ENCODE measurements around the gene NKX2-3. TPM values are rescaled to one million over a fixed set of nuclear protein-coding genes. Genes with fewer than 3 reads are reported as not detected.

NKX2-3 gene
- total and polyA plus RNA-seq, 7 experiments from 2014 or later, result not detected

DNA sequence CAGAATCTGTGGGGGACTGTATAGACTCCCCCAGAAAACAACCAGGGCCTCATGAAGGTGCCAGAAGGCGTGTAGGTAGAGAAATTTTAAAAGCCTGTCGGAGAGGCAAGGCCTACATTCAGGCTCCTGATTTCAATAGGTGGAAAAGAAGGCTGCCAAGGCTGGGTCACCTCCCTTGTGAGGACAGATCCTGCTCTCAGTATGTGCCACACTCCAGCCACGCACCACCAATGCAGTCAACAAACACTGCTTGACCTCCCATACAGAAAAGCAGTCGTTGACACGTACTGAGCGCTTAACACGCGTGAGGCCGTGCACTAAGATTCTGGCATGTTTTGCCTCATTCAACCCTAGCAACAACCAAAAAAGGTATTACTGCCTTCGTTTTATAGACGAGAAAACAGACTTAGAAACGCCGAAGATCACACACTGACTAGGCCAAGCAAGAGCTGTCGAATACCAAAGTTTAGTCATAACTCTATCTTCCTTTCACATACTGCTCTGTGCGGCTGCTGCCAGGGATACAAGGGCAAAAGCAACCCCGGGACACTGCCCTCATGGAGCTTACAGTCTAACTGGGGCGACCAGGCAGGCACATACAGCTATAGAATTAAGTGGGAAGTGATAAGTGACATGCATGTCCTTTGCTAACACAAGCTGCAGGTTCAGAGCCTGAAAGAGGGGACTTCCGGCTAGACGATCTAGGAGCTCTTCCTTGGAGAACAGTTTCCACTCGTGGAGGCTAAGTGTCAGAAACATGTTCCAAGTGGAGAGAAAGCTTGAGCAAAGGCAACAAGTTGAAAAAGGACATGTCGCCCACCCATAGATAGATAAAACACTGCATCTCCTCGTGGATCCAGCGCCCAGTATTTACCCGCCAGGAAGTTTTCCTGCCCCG lies 797 bp upstream of the NKX2-3 start:
- Histone ChIP-seq H3K36me3 (ENCODE audit: control insufficient read depth in 2 of 3, insufficient read depth in 3 of 3, low read length in 3 of 3) (no peaks in the 10 kb centered on the region), H3K4me3 (ENCODE audit: low read length) (no peak overlapping the region), H3K4me1 (ENCODE audit: control insufficient read depth in 2 of 2, insufficient read depth in 2 of 2, low read length in 2 of 2) (peaks cover 0 to 10% of the 10 kb centered on the region in 2 donors), H3K27ac (ENCODE audit: low read depth, low read length) (no peak overlapping the region), H3K9me3 (ENCODE audit: control insufficient read depth in 2 of 3, low read length in 3 of 3) (no peaks in the 10 kb centered on the region), H3K27me3 (ENCODE audit: control insufficient read depth in 2 of 2, insufficient read depth in 2 of 2, low read length in 2 of 2) (peaks cover 5 to 30% of the 10 kb centered on the region in 2 donors)
- ChIA-PET POLR2A (no interaction called here), CTCF (no interaction called here)
- no peak for DNase-seq
- Mint-ChIP-seq H3K9me3 (peaks cover 0 to 5% (median 0%) of the 10 kb centered on the region in 11 donors), H3K27ac (no peak overlapping the region), H3K4me3 (peak overlapping the region; percentile 18 to 70 (median 52)), H3K4me1 (peaks cover 33 to 67% (median 48%) of the 10 kb centered on the region in 7 donors), H3K27me3 (peaks cover 72 to 92% (median 83%) of the 10 kb centered on the region in 5 donors), H3K36me3 (peaks cover 0 to 6% (median 4%) of the 10 kb centered on the region in 5 donors)
- intact Hi-C loops (cut with micrococcal nuclease), result loop anchor here in 1 of 2 donors (5.0 kb wide), 1 partner anchor 300 kb away; no protein-coding TSS in a partner anchor
- ATAC-seq, result no peak

DNA sequence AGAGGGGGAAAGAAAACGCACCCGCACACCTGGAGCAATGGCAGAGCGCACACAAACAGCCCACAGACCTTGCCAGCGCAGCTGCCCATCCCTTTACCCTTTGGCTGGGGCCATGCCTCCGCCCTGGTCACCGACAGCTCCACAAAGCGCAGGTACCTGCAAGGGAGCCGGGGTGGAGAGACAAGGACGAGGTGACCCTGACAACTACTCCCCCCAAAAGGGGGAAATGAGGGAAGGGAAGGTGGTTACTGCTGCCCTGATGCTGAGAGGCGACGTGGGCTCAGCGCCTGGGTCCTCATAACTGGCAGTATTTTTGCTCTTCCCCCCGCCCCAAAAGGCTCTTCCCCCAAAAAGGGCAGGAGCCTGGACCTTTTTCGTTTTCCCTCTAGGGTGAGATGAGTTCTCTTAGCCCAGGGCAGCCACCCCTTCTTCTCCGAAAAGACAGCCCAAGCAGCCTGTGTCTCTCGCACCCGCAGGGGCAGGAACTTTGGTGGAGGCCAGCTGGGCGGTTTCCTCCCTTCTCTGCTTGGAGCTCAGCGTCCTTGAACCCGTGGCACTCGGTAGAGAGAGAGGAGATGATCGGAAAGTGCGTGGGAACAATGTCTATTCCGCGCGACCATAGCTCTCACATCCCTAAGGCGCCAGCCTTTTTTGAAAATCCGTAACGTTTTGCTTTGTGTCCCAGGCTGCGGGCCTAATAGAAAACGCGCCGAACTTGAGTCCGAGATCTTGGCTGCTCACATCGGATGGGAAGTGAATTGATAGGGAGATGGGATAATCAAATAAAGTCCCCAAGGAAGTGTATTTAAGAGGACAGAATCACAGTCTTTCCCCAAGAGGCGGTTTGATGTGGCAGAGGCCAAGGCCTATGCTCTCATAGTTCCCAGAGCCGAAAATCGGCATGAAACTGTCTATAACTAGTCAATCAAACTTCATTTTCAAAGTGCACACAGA lies 1.0 kb downstream of the NKX2-3 start:
- Histone ChIP-seq H3K9me3 (ENCODE audit: control insufficient read depth in 2 of 3, low read length in 3 of 3) (no peaks in the 10 kb centered on the region), H3K36me3 (ENCODE audit: control insufficient read depth in 2 of 3, insufficient read depth in 3 of 3, low read length in 3 of 3) (no peaks in the 10 kb centered on the region), H3K4me3 (ENCODE audit: low read length) (no peak overlapping the region), H3K4me1 (ENCODE audit: control insufficient read depth in 2 of 2, insufficient read depth in 2 of 2, low read length in 2 of 2) (peaks cover 0 to 10% of the 10 kb centered on the region in 2 donors), H3K27ac (ENCODE audit: low read depth, low read length) (no peak overlapping the region), H3K27me3 (ENCODE audit: control insufficient read depth in 2 of 2, insufficient read depth in 2 of 2, low read length in 2 of 2) (peaks cover 5 to 30% of the 10 kb centered on the region in 2 donors)
- CTCF ChIA-PET, result no interaction called here
- no peak for ATAC-seq
- Mint-ChIP-seq H3K27me3 (peaks cover 72 to 94% (median 85%) of the 10 kb centered on the region in 5 donors), H3K4me3 (peak overlapping the region in 9 of 10 donors; percentile 23 to 68 (median 56)), H3K27ac (peak overlapping the region in 1 of 9 donors; percentile 63), H3K9me3 (peaks cover 0 to 5% (median 0%) of the 10 kb centered on the region in 11 donors), H3K36me3 (peaks cover 0 to 6% (median 4%) of the 10 kb centered on the region in 5 donors), H3K4me1 (peaks cover 31 to 59% (median 54%) of the 10 kb centered on the region in 7 donors)
- intact Hi-C loops (cut with micrococcal nuclease), result loop anchor here in 1 of 2 donors (5.0 kb wide), 1 partner anchor 301 kb away; no protein-coding TSS in a partner anchor
- DNase-seq, result no peak
- POLR2A ChIA-PET, result no interaction called here

DNA sequence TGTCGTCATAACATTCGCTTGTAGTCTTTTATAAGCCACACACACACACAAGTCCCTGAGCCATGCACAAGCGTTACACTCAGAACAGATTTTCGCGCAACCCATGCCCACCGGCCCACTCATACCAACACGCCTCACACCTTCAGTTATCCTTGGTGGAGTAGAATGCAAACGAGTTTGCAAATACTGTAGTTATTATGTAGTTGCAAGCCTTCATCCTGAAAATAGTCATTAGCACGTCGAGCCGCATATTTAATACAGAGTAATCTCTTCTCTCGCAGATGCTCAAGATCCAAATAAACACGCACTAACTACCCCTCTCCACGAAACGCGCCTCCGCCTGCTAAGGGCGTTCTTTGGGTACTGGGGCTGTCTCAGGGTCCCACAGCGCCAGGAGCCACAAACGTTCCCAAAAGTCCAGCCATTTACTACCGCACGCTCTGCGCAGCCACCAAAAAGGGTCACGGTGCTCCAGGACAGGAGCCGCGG lies 1.8 kb downstream of the NKX2-3 start:
- POLR2A ChIA-PET, result no interaction called here
- DNase-seq (no peak), ATAC-seq (no peak)
- peaks cover 0 to 6% (median 4%) of the 10 kb centered on the region in 5 donors for H3K36me3 Mint-ChIP-seq
- H3K27ac ChIP-seq (ENCODE audit: low read depth, low read length), result no peak overlapping the region
- no peaks in the 10 kb centered on the region for H3K9me3 ChIP-seq (ENCODE audit: control insufficient read depth in 2 of 3, low read length in 3 of 3)
- H3K27ac Mint-ChIP-seq, result peak overlapping the region in 1 of 9 donors; percentile 63
- H3K36me3 ChIP-seq (ENCODE audit: control insufficient read depth in 2 of 3, insufficient read depth in 3 of 3, low read length in 3 of 3), result no peaks in the 10 kb centered on the region
- H3K4me1 Mint-ChIP-seq, result peaks cover 25 to 52% (median 47%) of the 10 kb centered on the region in 7 donors
- H3K4me3 ChIP-seq (ENCODE audit: low read length), result no peak overlapping the region
- peak overlapping the region in 9 of 10 donors; percentile 23 to 65 (median 56) for H3K4me3 Mint-ChIP-seq
- peaks cover 5 to 24% of the 10 kb centered on the region in 2 donors for H3K27me3 ChIP-seq (ENCODE audit: control insufficient read depth in 2 of 2, insufficient read depth in 2 of 2, low read length in 2 of 2)
- H3K27me3 Mint-ChIP-seq, result peaks cover 70 to 94% (median 85%) of the 10 kb centered on the region in 5 donors
- CTCF ChIA-PET, result no interaction called here
- H3K9me3 Mint-ChIP-seq, result peaks cover 0 to 4% (median 0%) of the 10 kb centered on the region in 11 donors
- intact Hi-C loops (cut with micrococcal nuclease), result loop anchor here in 1 of 2 donors (5.0 kb wide), 1 partner anchor 302 kb away; no protein-coding TSS in a partner anchor
- peaks cover 0 to 10% of the 10 kb centered on the region in 2 donors for H3K4me1 ChIP-seq (ENCODE audit: control insufficient read depth in 2 of 2, insufficient read depth in 2 of 2, low read length in 2 of 2)

DNA sequence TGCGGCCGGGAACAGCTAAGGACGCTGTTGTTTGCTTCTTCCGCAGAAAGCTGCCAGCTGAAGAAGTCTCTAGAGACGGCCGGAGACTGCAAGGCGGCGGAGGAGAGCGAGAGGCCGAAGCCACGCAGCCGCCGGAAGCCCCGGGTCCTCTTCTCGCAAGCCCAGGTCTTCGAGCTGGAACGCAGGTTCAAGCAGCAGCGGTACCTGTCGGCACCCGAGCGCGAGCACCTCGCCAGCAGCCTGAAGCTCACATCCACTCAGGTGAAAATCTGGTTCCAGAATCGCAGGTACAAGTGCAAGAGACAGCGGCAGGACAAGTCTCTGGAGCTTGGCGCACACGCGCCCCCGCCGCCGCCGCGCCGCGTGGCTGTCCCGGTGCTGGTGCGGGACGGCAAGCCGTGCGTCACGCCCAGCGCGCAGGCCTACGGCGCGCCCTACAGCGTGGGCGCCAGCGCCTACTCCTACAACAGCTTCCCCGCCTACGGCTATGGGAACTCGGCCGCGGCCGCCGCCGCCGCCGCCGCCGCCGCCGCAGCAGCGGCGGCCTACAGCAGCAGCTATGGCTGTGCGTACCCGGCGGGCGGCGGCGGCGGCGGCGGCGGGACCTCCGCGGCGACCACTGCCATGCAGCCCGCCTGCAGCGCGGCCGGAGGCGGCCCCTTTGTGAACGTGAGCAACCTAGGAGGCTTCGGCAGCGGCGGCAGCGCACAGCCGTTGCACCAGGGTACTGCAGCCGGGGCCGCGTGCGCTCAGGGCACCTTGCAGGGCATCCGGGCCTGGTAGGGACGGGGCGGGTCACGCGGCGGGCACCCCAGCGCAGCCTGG lies 2.4 kb downstream of the NKX2-3 start:
- intact Hi-C loops (cut with micrococcal nuclease), result loop anchor here in 1 of 2 donors (5.0 kb wide), 3 partner anchors 303 to 1687 kb away; partner anchors contain the start of gene PAX2
- ATAC-seq, result peak; percentile 43

DNA sequence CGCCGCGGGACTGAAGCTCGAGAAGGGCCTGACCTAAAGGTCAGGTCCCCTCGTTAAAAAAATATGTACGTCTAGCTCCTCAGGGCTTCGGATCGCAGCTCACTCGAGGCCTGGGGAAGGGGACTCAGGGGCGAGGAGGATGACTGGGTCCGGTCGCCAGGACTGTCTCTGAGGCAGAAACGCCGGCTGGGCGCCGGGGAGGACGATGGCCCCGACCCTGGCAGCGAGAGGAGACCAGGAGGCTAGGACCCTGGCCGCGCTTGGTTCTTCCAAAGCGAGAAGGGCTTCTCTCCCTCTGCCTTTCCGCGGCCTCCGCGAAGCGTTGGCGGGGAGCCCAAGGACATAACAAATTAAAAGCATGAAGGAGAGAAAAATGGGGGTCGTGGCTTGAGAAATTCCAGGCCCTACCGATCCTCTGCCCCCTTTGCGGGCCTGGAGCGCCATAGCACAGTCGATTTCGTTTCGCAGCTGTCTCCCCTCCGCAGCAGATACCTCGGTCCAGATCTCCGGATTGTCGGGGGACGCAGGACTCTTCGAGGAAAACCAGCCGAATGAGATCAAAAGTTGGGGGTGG lies 3.1 kb downstream of the NKX2-3 start:
- Histone ChIP-seq H3K27ac (ENCODE audit: low read depth, low read length) (no peak overlapping the region), H3K4me3 (ENCODE audit: low read length) (no peak overlapping the region), H3K27me3 (ENCODE audit: control insufficient read depth in 2 of 2, insufficient read depth in 2 of 2, low read length in 2 of 2) (peaks cover 5 to 14% of the 10 kb centered on the region in 2 donors), H3K36me3 (ENCODE audit: control insufficient read depth in 2 of 3, insufficient read depth in 3 of 3, low read length in 3 of 3) (no peaks in the 10 kb centered on the region), H3K4me1 (ENCODE audit: control insufficient read depth in 2 of 2, insufficient read depth in 2 of 2, low read length in 2 of 2) (peaks cover 0 to 10% of the 10 kb centered on the region in 2 donors), H3K9me3 (ENCODE audit: control insufficient read depth in 2 of 3, low read length in 3 of 3) (no peaks in the 10 kb centered on the region)
- Mint-ChIP-seq H3K36me3 (peaks cover 0 to 6% (median 0%) of the 10 kb centered on the region in 5 donors), H3K4me3 (peak overlapping the region in 9 of 10 donors; percentile 11 to 76 (median 42)), H3K4me1 (peaks cover 14 to 46% (median 38%) of the 10 kb centered on the region in 7 donors), H3K27me3 (peaks cover 68 to 89% (median 82%) of the 10 kb centered on the region in 5 donors), H3K9me3 (peaks cover 0 to 4% (median 0%) of the 10 kb centered on the region in 11 donors), H3K27ac (no peak overlapping the region)
- ATAC-seq, result no peak
- DNase-seq, result no peak
- POLR2A ChIA-PET, result no interaction called here
- CTCF ChIA-PET, result no interaction called here
- intact Hi-C loops (cut with micrococcal nuclease), result loop anchor here in 1 of 2 donors (5.0 kb wide), 2 partner anchors 1211 to 1686 kb away; partner anchors contain the start of gene PAX2

More for the DNA sequence above, 2.4 kb downstream of the NKX2-3 start:
- DNase-seq, result no peak
- peak overlapping the region in 1 of 9 donors; percentile 33 for H3K27ac Mint-ChIP-seq
- Histone ChIP-seq H3K4me1 (ENCODE audit: control insufficient read depth in 2 of 2, insufficient read depth in 2 of 2, low read length in 2 of 2) (peaks cover 0 to 10% of the 10 kb centered on the region in 2 donors), H3K27me3 (ENCODE audit: control insufficient read depth in 2 of 2, insufficient read depth in 2 of 2, low read length in 2 of 2) (peaks cover 5 to 18% of the 10 kb centered on the region in 2 donors), H3K9me3 (ENCODE audit: control insufficient read depth in 2 of 3, low read length in 3 of 3) (no peaks in the 10 kb centered on the region), H3K27ac (ENCODE audit: low read depth, low read length) (no peak overlapping the region), H3K4me3 (ENCODE audit: low read length) (peak overlapping the region; percentile 30), H3K36me3 (ENCODE audit: control insufficient read depth in 2 of 3, insufficient read depth in 3 of 3, low read length in 3 of 3) (no peaks in the 10 kb centered on the region)
- H3K27me3 Mint-ChIP-seq, result peaks cover 71 to 93% (median 85%) of the 10 kb centered on the region in 5 donors
- H3K4me3 Mint-ChIP-seq, result peak overlapping the region in 7 of 10 donors; percentile 15 to 76 (median 56)
- POLR2A ChIA-PET, result no interaction called here
- CTCF ChIA-PET, result no interaction called here
- H3K36me3 Mint-ChIP-seq, result peaks cover 0 to 6% (median 4%) of the 10 kb centered on the region in 5 donors
- peaks cover 20 to 51% (median 42%) of the 10 kb centered on the region in 7 donors for H3K4me1 Mint-ChIP-seq
- H3K9me3 Mint-ChIP-seq, result peaks cover 0 to 4% (median 0%) of the 10 kb centered on the region in 11 donors

All from naive thymus-derived CD4-positive, alpha-beta T cell (primary cell).